SKM-1 (cell line): ENCODE data around the gene ADRA2B.

ENCODE experiments used
- DNase-seq: peaks from one replicate; lab custom pipeline; 2025; ENCODE audit not compliant: unreplicated experiment; lab: John Stamatoyannopoulos, UW

The ADRA2B gene

GRCh38 chr2:96138179-96139145 lies 22.1 kb upstream of the ADRA2B start, which contains the start of gene ASTL:
ASTL (minus strand) TSS chr2:96138502; CDS start chr2:96138436, 66 bp downstream.
- no peak for DNase-seq

GRCh38 chr2:96137321-96138178 lies 21.2 kb upstream of the ADRA2B start:
- no peak for DNase-seq

- DNase-seq: no peak
These were observed 19.9 kb upstream of the ADRA2B start for GRCh38 chr2:96136129-96136720.

GRCh38 chr2:96135621-96136020 lies 19.2 kb upstream of the ADRA2B start:
- DNase-seq: no peak

GRCh38 chr2:96135171-96135570 lies 18.8 kb upstream of the ADRA2B start:
- no peak for DNase-seq

GRCh38 chr2:96134421-96134820 lies 18.1 kb upstream of the ADRA2B start:
- DNase-seq: no peak

GRCh38 chr2:96131813-96132745 lies 15.7 kb upstream of the ADRA2B start:
- no peak for DNase-seq

- no peak for DNase-seq
These were observed 14.9 kb upstream of the ADRA2B start for GRCh38 chr2:96131152-96131812.

GRCh38 chr2:96130483-96130882 lies 14.1 kb upstream of the ADRA2B start:
- no peak for DNase-seq

- no peak for DNase-seq
These were observed 13.3 kb upstream of the ADRA2B start for GRCh38 chr2:96129528-96130120.

- no peak for DNase-seq
These were observed 12.1 kb upstream of the ADRA2B start for GRCh38 chr2:96128456-96128855.

- DNase-seq: no peak
These were observed 8.3 kb upstream of the ADRA2B start for GRCh38 chr2:96124406-96125265.

GRCh38 chr2:96123936-96124335 lies 7.6 kb upstream of the ADRA2B start:
- no peak for DNase-seq

GRCh38 chr2:96123290-96123689 lies 6.9 kb upstream of the ADRA2B start:
- no peak for DNase-seq

- DNase-seq: no peak
These were observed 6.0 kb upstream of the ADRA2B start for GRCh38 chr2:96122391-96122790.

GRCh38 chr2:96121414-96121813 lies 5.0 kb upstream of the ADRA2B start:
- no peak for DNase-seq

- DNase-seq: no peak
These were observed 4.6 kb upstream of the ADRA2B start for GRCh38 chr2:96120991-96121390.

- DNase-seq: no peak
These were observed 3.8 kb upstream of the ADRA2B start for GRCh38 chr2:96120091-96120720.
